ENCODE data around the gene LBR.

GRCh38 chr1:225474986-225475820 lies 47.4 kb upstream of the LBR start:
- TF ChIP-seq POLR2A (IDR thresholded peaks at IDR 0.05; ENCODE audit: low read length) (no peak), GATA1 (IDR thresholded peaks at IDR 0.05; ENCODE audit: low read depth, low read length) (no peak)

Measured in erythroblast (primary cell).